Astrocyte (in vitro differentiated cells and primary cell): ENCODE measurements around the gene KLF18.

Experiments
- EZH2 ChIP-seq: IDR thresholded peaks from 2 replicates; pipeline ENCODE4 v1.6.1; 2012; ENCODE audit warnings: mild to moderate bottlenecking, low read length, inconsistent platforms; ENCODE audit not compliant: insufficient read depth
- TF ChIP-seq, protein P1 (sequence below): IDR thresholded peaks from 2 replicates; pipeline ENCODE4 v1.5.1; 2011; ENCODE audit warnings: low read depth, mild to moderate bottlenecking, inconsistent platforms, low read length, moderate library complexity; ENCODE audit not compliant: insufficient read depth

- TF ChIP-seq, protein P1, sequence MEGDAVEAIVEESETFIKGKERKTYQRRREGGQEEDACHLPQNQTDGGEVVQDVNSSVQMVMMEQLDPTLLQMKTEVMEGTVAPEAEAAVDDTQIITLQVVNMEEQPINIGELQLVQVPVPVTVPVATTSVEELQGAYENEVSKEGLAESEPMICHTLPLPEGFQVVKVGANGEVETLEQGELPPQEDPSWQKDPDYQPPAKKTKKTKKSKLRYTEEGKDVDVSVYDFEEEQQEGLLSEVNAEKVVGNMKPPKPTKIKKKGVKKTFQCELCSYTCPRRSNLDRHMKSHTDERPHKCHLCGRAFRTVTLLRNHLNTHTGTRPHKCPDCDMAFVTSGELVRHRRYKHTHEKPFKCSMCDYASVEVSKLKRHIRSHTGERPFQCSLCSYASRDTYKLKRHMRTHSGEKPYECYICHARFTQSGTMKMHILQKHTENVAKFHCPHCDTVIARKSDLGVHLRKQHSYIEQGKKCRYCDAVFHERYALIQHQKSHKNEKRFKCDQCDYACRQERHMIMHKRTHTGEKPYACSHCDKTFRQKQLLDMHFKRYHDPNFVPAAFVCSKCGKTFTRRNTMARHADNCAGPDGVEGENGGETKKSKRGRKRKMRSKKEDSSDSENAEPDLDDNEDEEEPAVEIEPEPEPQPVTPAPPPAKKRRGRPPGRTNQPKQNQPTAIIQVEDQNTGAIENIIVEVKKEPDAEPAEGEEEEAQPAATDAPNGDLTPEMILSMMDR = no peak
- no peak for TF ChIP-seq EZH2
Observed at GRCh38 chr1:44111861-44112260, 29.6 kb downstream of the KLF18 start.
